Endothelial cell of umbilical vein (primary cell): ENCODE results near the gene ELOVL4. TPM values are rescaled to one million over a fixed set of nuclear protein-coding genes. Genes with fewer than 3 reads are reported as not detected.

ENCODE experiments used
- BruUV-seq: library from RNA; stranded (reverse); fragments of 400-500 nt; replicated peaks from 2 replicates; lab custom pipeline; 2021; lab: Mats Ljungman, UMichigan
- CTCF ChIA-PET: fragments of 300-600, 350-600 bp; sonication (Branson Sonifier 250); formaldehyde crosslinking; loops from one replicate; lab custom pipeline; 2021; ENCODE audit warnings: antibody characterized with exemption, inconsistent platforms; lab: Charles Lee
- POLR2A ChIA-PET: fragments of 300-600, 350-600 bp; sonication (Branson Sonifier 250); formaldehyde crosslinking; loops from one replicate; lab custom pipeline; 2021; ENCODE audit warnings: antibody characterized with exemption, inconsistent platforms; lab: Charles Lee
- DNase-seq: peaks from one replicate; pipeline ENCODE4 v3.0.0-alpha.2; 2011; ENCODE audit warnings: low read depth, low spot score
- FAIRE-seq: peaks from 2 replicates; lab custom pipeline; 2011; peaks lifted over from hg19 to GRCh38; lab: Jason Lieb, UNC
- H2AFZ ChIP-seq: 2 replicates; pipeline ENCODE4 v1.6.0; 2012; ENCODE audit warnings: low read depth, low read length, control low read depth, inconsistent platforms
- H3K27ac ChIP-seq: 2 replicates; pipeline ENCODE4 v1.5.1; 2011; ENCODE audit warnings: low read depth, mild to moderate bottlenecking, control low read depth, low read length, moderate library complexity; ENCODE audit not compliant: insufficient read depth
- H3K27me3 ChIP-seq, 2 experiments: 2 replicates each; pipeline versions ENCODE4 v1.6.0 to v1.6.1; 2011; ENCODE audit warnings: low read length in 2 of 2, mixed read lengths in 1 of 2; ENCODE audit not compliant: control insufficient read depth in 2 of 2, insufficient read depth in 2 of 2
- H3K36me3 ChIP-seq, 2 experiments: 2 replicates in 1 of 2; 3 replicates in 1 of 2; pipeline ENCODE4 v1.5.1; 2011; ENCODE audit warnings: low read length in 2 of 2, mild to moderate bottlenecking in 1 of 2, moderate library complexity in 1 of 2; ENCODE audit not compliant: control insufficient read depth in 2 of 2, insufficient read depth in 2 of 2; ENCODE audit errors: extremely low read depth in 1 of 2
- H3K4me1 ChIP-seq: 3 replicates; pipeline ENCODE4 v1.5.1; 2011; ENCODE audit warnings: mild to moderate bottlenecking, low read length; ENCODE audit not compliant: control insufficient read depth, insufficient read depth; ENCODE audit errors: extremely low read depth
- H3K4me2 ChIP-seq: 2 replicates; pipeline ENCODE4 v1.6.1; 2011; ENCODE audit warnings: low read length, control low read depth, mixed read lengths; ENCODE audit not compliant: insufficient read depth
- H3K4me3 ChIP-seq, 3 experiments: fragments of 200-600 bp in 1 of 3; sonication (generic), shearing (Covaris generic) in 1 of 3; replicated peaks in 1 of 3; 2 replicates each; pipeline ENCODE4 v1.5.1; 2011 to 2016; ENCODE audit warnings: control low read depth in 3 of 3, low read length in 3 of 3, mild to moderate bottlenecking in 2 of 3, inconsistent platforms in 1 of 3, low read depth in 1 of 3, moderate library complexity in 1 of 3; ENCODE audit not compliant: insufficient read depth in 1 of 3
- H3K79me2 ChIP-seq: 2 replicates; pipeline ENCODE4 v1.6.0; 2012; ENCODE audit warnings: low read length, inconsistent platforms; ENCODE audit not compliant: control insufficient read depth, insufficient read depth
- H3K9ac ChIP-seq: replicated peaks from 2 replicates; pipeline ENCODE3; 2011; ENCODE audit warnings: low read length, control low read depth; ENCODE audit not compliant: insufficient read depth; ENCODE audit errors: extremely low read depth
- H3K9me1 ChIP-seq: replicated peaks from 3 replicates; pipeline ENCODE4 v1.6.0; 2011; ENCODE audit warnings: mild to moderate bottlenecking, low read length; ENCODE audit not compliant: control insufficient read depth, insufficient read depth; ENCODE audit errors: extremely low read depth
- H3K9me3 ChIP-seq: replicated peaks from 2 replicates; pipeline ENCODE4 v1.5.1; 2012; ENCODE audit warnings: low read length, inconsistent platforms; ENCODE audit not compliant: control insufficient read depth, insufficient read depth
- H4K20me1 ChIP-seq: replicated peaks from 2 replicates; pipeline ENCODE3; 2011; ENCODE audit warnings: mild to moderate bottlenecking, low read length; ENCODE audit not compliant: control insufficient read depth, insufficient read depth; ENCODE audit errors: extremely low read depth
- CTCF ChIP-seq, 2 donors: IDR thresholded peaks; 1 replicate in 1 of 2; 2 replicates in 1 of 2; pipeline ENCODE4 v1.5.1; 2011; ENCODE audit warnings: low read length in 2 of 2, mild to moderate bottlenecking in 2 of 2, moderate library complexity in 2 of 2, control low read depth in 1 of 2, inconsistent platforms in 1 of 2, low read depth in 1 of 2; ENCODE audit not compliant: insufficient read depth in 1 of 2; ENCODE audit errors: extremely low read depth in 1 of 2
- EZH2 ChIP-seq: IDR thresholded peaks from 2 replicates; pipeline ENCODE4 v1.6.1; 2012; ENCODE audit warnings: borderline replicate concordance, low read depth, mild to moderate bottlenecking, moderate library complexity, low read length, inconsistent platforms; ENCODE audit not compliant: severe bottlenecking
- FOS ChIP-seq: IDR thresholded peaks from 2 replicates; pipeline ENCODE4 v1.6.1; 2011; ENCODE audit warnings: mild to moderate bottlenecking, low read length, moderate library complexity, borderline replicate concordance; ENCODE audit not compliant: insufficient read depth
- GATA2 ChIP-seq: IDR thresholded peaks from 2 replicates; pipeline ENCODE4 v1.7.0; 2011; ENCODE audit warnings: low read depth, mild to moderate bottlenecking, moderate library complexity, mixed read lengths, low read length; ENCODE audit not compliant: insufficient read length, insufficient read depth
- JUN ChIP-seq: IDR thresholded peaks from 2 replicates; pipeline ENCODE4 v1.6.1; 2011; ENCODE audit warnings: borderline replicate concordance, low read depth; ENCODE audit not compliant: insufficient read length, insufficient read depth
- MAX ChIP-seq: IDR thresholded peaks from 2 replicates; pipeline ENCODE4 v1.6.1; 2011; ENCODE audit not compliant: insufficient read depth, insufficient read length
- MYC ChIP-seq: IDR thresholded peaks from one replicate; pipeline ENCODE4 v1.6.1; 2011; ENCODE audit warnings: mild to moderate bottlenecking, low read depth, low read length
- POLR2A ChIP-seq: IDR thresholded peaks from 2 replicates; pipeline ENCODE4 v1.6.1; 2012; ENCODE audit warnings: low read depth, mild to moderate bottlenecking, control low read depth, low read length
- POLR2AphosphoS5 ChIP-seq: IDR thresholded peaks from 2 replicates; pipeline ENCODE4 v1.6.1; 2012; ENCODE audit warnings: low read depth, mild to moderate bottlenecking, control low read depth, low read length, moderate library complexity; ENCODE audit not compliant: insufficient read depth
- dilution Hi-C: fragments of 300-500 bp; cut with MboI; formaldehyde crosslinking; loops from one replicate; pipeline ENCODE4 v1.15.0; 2019; ENCODE audit warnings: low sequenced_read_pairs; ENCODE audit not compliant: extremely low pct_ligation_motif_present
- intact Hi-C: fragments of 100-400 bp; cut with micrococcal nuclease; formaldehyde crosslinking; loops from one replicate; pipeline ENCODE4 v1.10.0; 2022
- polyA plus RNA-seq, 4 experiments: library from polyadenylated mRNA; depleted of rRNA in 3 of 4; stranded (reverse) in 3 of 4; unstranded in 1 of 4; fragments of >200 nt; gene quantifications; 2 replicates each; pipeline versions ENCODE4 v1.2.1 to v1.2.3, GENCODE V29; 2011 to 2012; ENCODE audit warnings: missing spikeins in 1 of 4
- total RNA-seq: library from RNA; stranded (reverse); gene quantifications from 2 replicates; pipeline ENCODE4 v1.2.3, GENCODE V29; 2021

The ELOVL4 gene
- total and polyA plus RNA-seq, 2 donors (not counting 3 experiments of a cell fraction or from before 2014, with no cell fraction given): 0.98 to 3.3 TPM

- Histone ChIP-seq H3K9me3 (no peaks in the 10 kb centered on the region), H3K9ac (no peak overlapping the region), H3K4me3 (no peak overlapping the region), H3K9me1 (peaks cover 2% of the 10 kb centered on the region), H3K27ac (no peak overlapping the region), H3K4me1 (no peaks in the 10 kb centered on the region), H2AFZ (no peak overlapping the region), H3K4me2 (no peak overlapping the region), H3K79me2 (no peaks in the 10 kb centered on the region), H3K27me3 (peaks cover 2 to 6% of the 10 kb centered on the region in 2 experiments), H4K20me1 (no peaks in the 10 kb centered on the region), H3K36me3 (no peaks in the 10 kb centered on the region)
- TF ChIP-seq MYC: no peak
- no peak for TF ChIP-seq JUN
- TF ChIP-seq CTCF (IDR thresholded peaks at IDR 0.05; ENCODE audit: extremely low read depth in 1 of 2, insufficient read depth in 1 of 2, low read depth in 1 of 2, low read length in 2 of 2): no peak
- no peak for TF ChIP-seq POLR2A
- TF ChIP-seq POLR2AphosphoS5: no peak
- TF ChIP-seq EZH2: no peak
- TF ChIP-seq FOS: no peak
- no peak for TF ChIP-seq GATA2
- TF ChIP-seq MAX: no peak
- ChIA-PET POLR2A (no interaction called here), CTCF (no interaction called here)
- DNase-seq (no peak), FAIRE-seq (no peak)
- intact Hi-C loops: no loop called here
- dilution Hi-C loops: no loop called here
- no TSS peak for BruUV-seq
These were observed 42.3 kb upstream of the ELOVL4 start for GRCh38 chr6:79989641-79990040.
